Vein endothelial cell (primary cell): ENCODE measurements around the gene SPG21. TPM values are rescaled to one million over a fixed set of nuclear protein-coding genes. Genes with fewer than 3 reads are reported as not detected.

ENCODE experiments used
- total RNA-seq: library from RNA; depleted of rRNA; stranded (reverse); fragments of >200 nt; gene quantifications from 2 replicates; pipeline ENCODE4 v1.2.3, GENCODE V29; 2012

SPG21 gene
- total RNA-seq, result 65.7 and 86.9 TPM in 2 replicates

GRCh38 chr15:64989416-64990167 lies at the start of gene SPG21:
Gene SPG21 (minus strand): TSS chr15:64989914. CDS start chr15:64983569, 6,345 bp downstream.

GRCh38 chr15:65028921-65029735 lies 39.4 kb upstream of the SPG21 start, which contains the start of gene MTFMT:
Gene MTFMT (minus strand): TSS chr15:65029639. CDS start chr15:65029613, 26 bp downstream.

Other genes with a start within 250 kb of the SPG21 start
- gene RBPMS2, start 214.3 kb downstream of the SPG21 start, total RNA-seq, result under 0.01 TPM in 1 of 2 replicates, not detected in the other
- 8.5 and 8.8 TPM in 2 replicates for gene PIF1, start 164.3 kb downstream of the SPG21 start, total RNA-seq
- 40.5 and 43.7 TPM in 2 replicates for gene PLEKHO2, start 148.0 kb downstream of the SPG21 start, total RNA-seq
- 2.5 and 2.6 TPM in 2 replicates for gene ANKDD1A, start 78.0 kb downstream of the SPG21 start, total RNA-seq
- gene MTFMT, start 39.7 kb upstream of the SPG21 start, total RNA-seq, result 13.1 and 22.4 TPM in 2 replicates
- not detected in 2 replicates for gene SLC51B, start 55.5 kb upstream of the SPG21 start, total RNA-seq
- not detected in 2 replicates for gene RASL12, start 78.1 kb upstream of the SPG21 start, total RNA-seq
- gene KBTBD13, start 86.8 kb upstream of the SPG21 start, total RNA-seq, result not detected in 2 replicates
- gene UBAP1L, start 125.3 kb upstream of the SPG21 start, total RNA-seq, result 1.6 and 3.7 TPM in 2 replicates
- gene PDCD7, start 143.9 kb upstream of the SPG21 start, total RNA-seq, result 16.3 and 23.4 TPM in 2 replicates
- 42.8 and 54.5 TPM in 2 replicates for gene CLPX, start 195.4 kb upstream of the SPG21 start, total RNA-seq
- gene CILP, start 221.6 kb upstream of the SPG21 start, total RNA-seq, result not detected in 2 replicates